SH-SY5Y (cell line): ENCODE measurements around the gene INTU.

Source experiments
- GATA2 ChIP-seq: IDR thresholded peaks from 2 replicates; pipeline ENCODE4 v1.6.1; 2011; ENCODE audit warnings: mild to moderate bottlenecking, low read depth, low read length
- GATA3 ChIP-seq: IDR thresholded peaks from 2 replicates; pipeline ENCODE4 v1.6.1; 2011; ENCODE audit warnings: low read depth, mild to moderate bottlenecking, low read length, moderate library complexity

The INTU gene

DNA sequence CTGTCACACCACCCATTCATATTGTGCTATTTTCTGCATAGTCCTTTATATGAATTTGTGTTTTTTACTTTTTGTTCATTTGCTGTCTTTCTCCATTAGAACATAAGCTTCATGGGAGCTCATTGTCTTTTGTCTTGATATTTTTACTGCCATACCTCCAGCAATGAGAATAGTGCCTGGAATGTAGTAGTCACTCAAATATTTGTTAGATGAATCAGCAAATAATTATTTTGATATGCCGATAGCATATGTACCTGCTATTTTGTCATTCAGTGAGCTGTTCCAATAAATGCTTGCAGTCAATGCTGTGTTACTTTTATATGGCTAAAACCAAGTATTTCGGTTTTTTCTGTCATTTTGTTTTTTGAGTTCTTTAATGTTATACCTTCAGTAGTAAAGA lies 53.9 kb downstream of the INTU start:
- TF ChIP-seq GATA2 (no peak), GATA3 (no peak)

DNA sequence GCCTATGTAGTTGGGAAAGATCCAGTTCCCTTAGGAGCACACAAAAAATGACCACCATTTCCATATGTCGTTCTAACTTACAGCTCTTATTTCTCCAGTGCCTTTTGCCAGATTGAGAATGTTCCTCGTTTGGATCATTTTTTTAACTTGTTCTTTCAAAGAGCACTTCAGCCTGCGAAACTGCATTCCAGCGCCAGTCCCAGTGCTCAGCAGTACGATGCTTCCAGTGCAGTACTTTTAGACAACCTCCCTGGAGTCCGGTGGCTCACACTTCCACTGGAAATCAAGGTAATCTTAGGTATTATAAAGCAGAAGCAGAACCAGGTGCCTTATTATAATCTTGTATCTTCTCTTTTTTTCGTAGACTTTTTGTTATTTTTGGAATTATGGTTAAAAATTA lies 54.8 kb downstream of the INTU start:
- TF ChIP-seq GATA2: no peak
- no peak for TF ChIP-seq GATA3

- no peak for TF ChIP-seq GATA2
- no peak for TF ChIP-seq GATA3
Measured at GRCh38 chr4:127698789-127699200, 66.0 kb downstream of the INTU start.

DNA sequence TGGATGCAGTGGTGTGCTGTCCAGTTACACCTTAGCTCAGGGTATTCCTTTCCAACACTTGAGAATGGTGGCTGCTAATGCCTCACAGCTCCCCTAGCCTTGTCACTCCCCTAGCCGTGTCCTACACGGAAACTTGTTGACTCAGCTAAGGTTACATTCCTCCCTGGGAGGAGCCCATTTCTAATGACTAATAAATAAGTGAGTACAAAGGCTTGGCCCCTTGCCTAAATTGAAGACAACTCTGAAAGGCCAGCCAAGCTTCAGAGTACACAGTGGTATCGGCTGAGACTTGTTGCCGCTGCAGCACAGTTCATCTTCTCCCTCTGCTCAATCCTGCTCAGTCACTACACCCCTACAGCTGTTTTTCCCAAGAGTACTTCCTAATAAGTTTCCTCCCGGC lies 76.2 kb downstream of the INTU start:
- TF ChIP-seq GATA3 (no peak), GATA2 (no peak)

DNA sequence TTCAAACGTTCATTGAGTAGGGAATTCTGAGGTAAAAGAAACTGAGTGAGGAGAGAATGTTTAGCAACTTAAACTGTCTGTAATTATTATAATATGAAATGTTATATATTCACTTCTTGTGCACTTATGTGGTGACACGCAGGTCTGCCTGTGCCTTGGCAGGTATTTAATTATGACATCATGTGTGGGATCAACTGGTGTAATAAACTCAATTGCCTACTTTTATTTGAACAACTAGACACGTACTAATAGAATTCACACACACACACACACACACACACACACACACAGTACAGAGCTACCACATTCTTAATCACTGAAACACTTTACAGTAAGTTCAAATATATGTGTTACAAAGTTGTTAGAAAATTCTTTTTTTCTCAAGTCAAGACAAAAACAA lies 76.7 kb downstream of the INTU start:
- no peak for TF ChIP-seq GATA3
- no peak for TF ChIP-seq GATA2

GRCh38 chr4:127730142-127730913 lies 97.6 kb downstream of the INTU start, which contains the start of gene SLC25A31:
TSS of gene SLC25A31 (plus strand) at chr4:127730400. CDS start at chr4:127730546, 146 bp downstream.
- TF ChIP-seq GATA2 (no peak), GATA3 (no peak)

DNA sequence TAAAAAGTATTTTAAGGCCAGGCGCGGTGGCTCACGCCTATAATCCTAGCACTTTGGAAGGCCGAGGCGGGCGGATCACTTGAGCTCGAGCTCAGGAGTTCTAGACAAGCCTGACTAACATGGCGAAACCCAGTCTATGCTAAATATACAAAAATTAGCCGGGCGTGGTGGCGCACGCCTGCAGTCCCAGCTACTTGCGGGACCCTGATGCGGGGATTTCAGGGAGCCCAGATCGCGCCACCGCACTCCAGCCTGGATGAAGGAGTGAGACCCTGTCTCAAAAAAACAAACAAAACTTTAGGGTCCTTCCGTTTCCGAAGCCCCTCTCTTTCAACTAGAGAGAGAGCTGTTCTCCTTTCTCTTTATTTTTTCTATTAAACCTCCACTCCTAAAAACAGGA lies 98.6 kb downstream of the INTU start:
- no peak for TF ChIP-seq GATA3
- no peak for TF ChIP-seq GATA2

- TF ChIP-seq GATA3 (no peak), GATA2 (no peak)
Measured at GRCh38 chr4:127732623-127733328, 100.0 kb downstream of the INTU start.

- no peak for TF ChIP-seq GATA2
Measured at GRCh38 chr4:127734976-127735375, 102.2 kb downstream of the INTU start.

- TF ChIP-seq GATA3: no peak
- no peak for TF ChIP-seq GATA2
Measured at GRCh38 chr4:127737295-127737694, 104.5 kb downstream of the INTU start.

DNA sequence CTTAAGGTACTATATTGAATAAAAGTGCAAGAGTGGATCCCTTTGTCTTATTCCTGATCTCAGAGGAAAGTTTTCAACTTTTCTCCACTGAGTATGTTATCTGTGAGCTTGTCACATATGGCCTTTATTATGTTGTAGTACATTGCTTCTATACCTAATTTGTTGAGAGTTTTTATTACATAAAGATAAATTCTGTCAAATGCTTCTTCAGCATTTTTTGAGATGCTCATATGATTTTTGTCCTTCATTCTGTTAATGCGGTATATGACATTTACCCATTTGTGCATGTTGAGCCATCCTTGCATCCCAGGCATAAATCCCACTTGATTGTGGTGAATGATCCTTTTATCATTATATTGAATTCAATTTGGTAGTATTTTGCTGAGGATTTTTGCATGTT lies 108.5 kb downstream of the INTU start:
- TF ChIP-seq GATA3 (no peak), GATA2 (no peak)

DNA sequence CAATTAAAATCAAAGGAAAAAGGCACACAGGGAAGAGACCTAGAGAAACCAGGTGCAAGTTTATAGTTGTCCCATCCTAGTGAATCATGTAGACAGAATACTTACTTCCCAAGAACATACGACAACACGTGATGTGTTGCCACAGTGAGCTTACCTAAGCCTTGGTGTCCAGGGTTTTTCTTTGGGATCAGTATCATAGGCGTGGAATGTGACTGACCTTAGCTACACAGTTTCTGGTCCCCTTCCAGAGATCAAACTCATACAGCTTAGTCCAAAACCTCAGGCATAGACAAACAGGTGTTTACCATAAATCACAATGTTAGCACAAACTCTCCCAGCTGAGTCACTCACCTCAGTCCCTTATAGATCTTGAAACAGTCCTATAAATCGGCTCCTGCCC lies 115.1 kb downstream of the INTU start:
- TF ChIP-seq GATA2 (no peak), GATA3 (no peak)

DNA sequence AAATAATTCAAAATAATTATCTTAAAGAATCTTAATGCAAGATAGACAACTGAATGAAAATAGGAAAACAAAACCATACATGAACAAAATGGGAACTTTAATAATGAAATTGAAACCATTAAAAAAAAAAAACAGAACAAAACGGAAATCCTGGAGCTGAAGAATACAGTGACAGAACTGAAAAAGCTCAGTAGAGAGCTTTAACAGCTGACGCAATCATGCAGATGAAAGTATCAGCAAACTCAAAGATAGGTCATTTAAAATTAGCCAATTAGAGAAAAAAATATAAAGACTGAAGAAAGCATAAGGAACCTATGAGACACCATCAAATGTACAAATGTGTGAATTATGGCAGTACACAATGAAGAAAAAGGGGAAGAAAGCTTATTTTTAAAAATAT lies 116.2 kb downstream of the INTU start:
- TF ChIP-seq GATA2: no peak
- TF ChIP-seq GATA3: no peak

GRCh38 chr4:127756906-127757305 lies 124.1 kb downstream of the INTU start:
- no peak for TF ChIP-seq GATA3
- no peak for TF ChIP-seq GATA2

- TF ChIP-seq GATA2 (no peak), GATA3 (no peak)
Measured at GRCh38 chr4:127759228-127759820, 126.6 kb downstream of the INTU start.
